ENCODE data around the gene LRMDA.

LRMDA gene

GRCh38 chr10:76306856-76307255 lies 875.4 kb downstream of the LRMDA start (continued):
- TF ChIP-seq, protein P1, sequence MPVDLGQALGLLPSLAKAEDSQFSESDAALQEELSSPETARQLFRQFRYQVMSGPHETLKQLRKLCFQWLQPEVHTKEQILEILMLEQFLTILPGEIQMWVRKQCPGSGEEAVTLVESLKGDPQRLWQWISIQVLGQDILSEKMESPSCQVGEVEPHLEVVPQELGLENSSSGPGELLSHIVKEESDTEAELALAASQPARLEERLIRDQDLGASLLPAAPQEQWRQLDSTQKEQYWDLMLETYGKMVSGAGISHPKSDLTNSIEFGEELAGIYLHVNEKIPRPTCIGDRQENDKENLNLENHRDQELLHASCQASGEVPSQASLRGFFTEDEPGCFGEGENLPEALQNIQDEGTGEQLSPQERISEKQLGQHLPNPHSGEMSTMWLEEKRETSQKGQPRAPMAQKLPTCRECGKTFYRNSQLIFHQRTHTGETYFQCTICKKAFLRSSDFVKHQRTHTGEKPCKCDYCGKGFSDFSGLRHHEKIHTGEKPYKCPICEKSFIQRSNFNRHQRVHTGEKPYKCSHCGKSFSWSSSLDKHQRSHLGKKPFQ (tag by site-specific recombination; IDR thresholded peaks at IDR 0.05), result no peak
- TF ChIP-seq, protein P2, sequence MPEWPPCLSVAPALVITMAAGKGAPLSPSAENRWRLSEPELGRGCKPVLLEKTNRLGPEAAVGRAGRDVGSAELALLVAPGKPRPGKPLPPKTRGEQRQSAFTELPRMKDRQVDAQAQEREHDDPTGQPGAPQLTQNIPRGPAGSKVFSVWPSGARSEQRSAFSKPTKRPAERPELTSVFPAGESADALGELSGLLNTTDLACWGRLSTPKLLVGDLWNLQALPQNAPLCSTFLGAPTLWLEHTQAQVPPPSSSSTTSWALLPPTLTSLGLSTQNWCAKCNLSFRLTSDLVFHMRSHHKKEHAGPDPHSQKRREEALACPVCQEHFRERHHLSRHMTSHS (tag by site-specific recombination; IDR thresholded peaks at IDR 0.05), result no peak
- no peak for TF ChIP-seq ZNF654 (tag by site-specific recombination; IDR thresholded peaks at IDR 0.05; ENCODE audit: low read depth)
- no peak for TF ChIP-seq HOXA7 (CRISPR knock-in tag; IDR thresholded peaks at IDR 0.05; ENCODE audit: borderline replicate concordance)

DNA sequence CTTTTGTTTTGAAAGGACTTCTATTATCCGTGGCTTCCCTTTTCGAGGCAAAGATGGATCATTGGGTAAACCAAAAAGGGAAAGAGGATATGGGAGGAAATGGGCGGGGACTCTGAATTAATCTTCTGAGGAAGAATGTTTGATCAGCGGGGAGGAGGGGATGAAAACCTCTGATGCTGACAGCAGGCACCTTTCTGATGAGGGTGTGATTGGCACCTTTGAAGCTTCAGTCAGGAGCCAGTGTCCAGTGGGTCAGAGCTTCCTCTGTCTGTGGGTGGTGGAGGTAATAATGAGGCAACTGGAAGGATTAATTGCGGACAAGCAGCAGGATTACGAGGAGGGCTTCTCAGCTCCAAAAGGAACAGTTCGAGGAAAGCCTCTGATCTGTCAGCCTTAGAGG lies 877.6 kb downstream of the LRMDA start:
- Histone ChIP-seq H3K9me3 (ENCODE audit: control insufficient read depth, insufficient read depth, low read depth, low read length) (no peaks in the 10 kb centered on the region), H3K4me1 (ENCODE audit: control insufficient read depth, insufficient read depth, low read length) (no peaks in the 10 kb centered on the region), H3K36me3 (ENCODE audit: control insufficient read depth in 2 of 2, insufficient read depth in 1 of 2, low read length in 2 of 2) (no peaks in the 10 kb centered on the region), H3K27ac (ENCODE audit: extremely low read depth, low read depth, low read length) (no peak overlapping the region), H3K4me3 (ENCODE audit: low read depth, low read length) (no peak overlapping the region)
- ChIA-PET CTCF (no interaction called here), POLR2A (no interaction called here)
- TF ChIP-seq ZNF10 (tag by site-specific recombination; IDR thresholded peaks at IDR 0.05) (no peak), ZNF112 (tag by site-specific recombination; IDR thresholded peaks at IDR 0.05) (no peak), ZNF202 (tag by site-specific recombination; IDR thresholded peaks at IDR 0.05; ENCODE audit: borderline replicate concordance) (no peak), KLF10 (tag by site-specific recombination; IDR thresholded peaks at IDR 0.05) (no peak), ZNF266 (tag by site-specific recombination; IDR thresholded peaks at IDR 0.05; ENCODE audit: low read depth) (no peak), ZNF132 (tag by site-specific recombination; IDR thresholded peaks at IDR 0.05; ENCODE audit: borderline replicate concordance) (no peak), ZNF366 (tag by site-specific recombination; conservative IDR thresholded peaks at IDR 0.05) (no peak)

GRCh38 chr10:76309741-76310587 lies 878.5 kb downstream of the LRMDA start:
- no peaks in the 10 kb centered on the region for H3K9me3 ChIP-seq (ENCODE audit: control insufficient read depth, insufficient read depth, low read depth, low read length)
- CTCF ChIA-PET, result no interaction called here
- no peaks in the 10 kb centered on the region for H3K36me3 ChIP-seq (ENCODE audit: control insufficient read depth in 2 of 2, insufficient read depth in 1 of 2, low read length in 2 of 2)
- H3K4me1 ChIP-seq (ENCODE audit: control insufficient read depth, insufficient read depth, low read length), result no peaks in the 10 kb centered on the region
- no peak overlapping the region for H3K4me3 ChIP-seq (ENCODE audit: low read depth, low read length)
- TF ChIP-seq ZNF449 (tag by site-specific recombination; IDR thresholded peaks at IDR 0.05), result no peak
- no peak for TF ChIP-seq ZNF112 (tag by site-specific recombination; IDR thresholded peaks at IDR 0.05)
- TF ChIP-seq ZSCAN5A (tag by site-specific recombination; IDR thresholded peaks at IDR 0.05), result no peak
- TF ChIP-seq KLF1 (tag by site-specific recombination; IDR thresholded peaks at IDR 0.05), result no peak
- TF ChIP-seq, protein P3, sequence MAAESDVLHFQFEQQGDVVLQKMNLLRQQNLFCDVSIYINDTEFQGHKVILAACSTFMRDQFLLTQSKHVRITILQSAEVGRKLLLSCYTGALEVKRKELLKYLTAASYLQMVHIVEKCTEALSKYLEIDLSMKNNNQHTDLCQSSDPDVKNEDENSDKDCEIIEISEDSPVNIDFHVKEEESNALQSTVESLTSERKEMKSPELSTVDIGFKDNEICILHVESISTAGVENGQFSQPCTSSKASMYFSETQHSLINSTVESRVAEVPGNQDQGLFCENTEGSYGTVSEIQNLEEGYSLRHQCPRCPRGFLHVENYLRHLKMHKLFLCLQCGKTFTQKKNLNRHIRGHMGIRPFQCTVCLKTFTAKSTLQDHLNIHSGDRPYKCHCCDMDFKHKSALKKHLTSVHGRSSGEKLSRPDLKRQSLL (tag by site-specific recombination; IDR thresholded peaks at IDR 0.05), result no peak
- TF ChIP-seq FEZF1 (tag by site-specific recombination; IDR thresholded peaks at IDR 0.05), result no peak
- POLR2A ChIA-PET, result no interaction called here
- no peak overlapping the region for H3K27ac ChIP-seq (ENCODE audit: extremely low read depth, low read depth, low read length)
